ENCODE results near the gene C12orf42.

Gene C12orf42

GRCh38 chr12:103423516-103423910 lies 72.3 kb downstream of the C12orf42 start:
- DNase-seq = no peak

- no peak for DNase-seq
Observed at GRCh38 chr12:103422746-103423515, 72.8 kb downstream of the C12orf42 start.

- no peak for DNase-seq
Observed at GRCh38 chr12:103422328-103422727, 73.4 kb downstream of the C12orf42 start.

GRCh38 chr12:103421402-103421801 lies 74.4 kb downstream of the C12orf42 start:
- no peak for DNase-seq

- no peak for DNase-seq
Observed at GRCh38 chr12:103415681-103416080, 80.1 kb downstream of the C12orf42 start.

GRCh38 chr12:103401421-103401820 lies 94.3 kb downstream of the C12orf42 start:
- no peak for DNase-seq

GRCh38 chr12:103399986-103400385 lies 95.8 kb downstream of the C12orf42 start:
- no peak for DNase-seq

GRCh38 chr12:103397536-103397935 lies 98.2 kb downstream of the C12orf42 start:
- DNase-seq = no peak

GRCh38 chr12:103392722-103393121 lies 103.0 kb downstream of the C12orf42 start:
- DNase-seq = no peak

GRCh38 chr12:103391103-103391502 lies 104.7 kb downstream of the C12orf42 start:
- DNase-seq = no peak

- DNase-seq = no peak
Observed at GRCh38 chr12:103387385-103387784, 108.4 kb downstream of the C12orf42 start.

GRCh38 chr12:103386451-103386850 lies 109.3 kb downstream of the C12orf42 start:
- DNase-seq = no peak

GRCh38 chr12:103382736-103383346 lies 112.9 kb downstream of the C12orf42 start:
- DNase-seq = no peak

GRCh38 chr12:103382119-103382518 lies 113.6 kb downstream of the C12orf42 start:
- no peak for DNase-seq

GRCh38 chr12:103379670-103380069 lies 116.1 kb downstream of the C12orf42 start:
- DNase-seq = no peak

GRCh38 chr12:103373088-103373523 lies 122.7 kb downstream of the C12orf42 start:
- DNase-seq = no peak

- DNase-seq = no peak
Observed at GRCh38 chr12:103369929-103370328, 125.8 kb downstream of the C12orf42 start.

GRCh38 chr12:103368167-103368566 lies 127.6 kb downstream of the C12orf42 start:
- DNase-seq = no peak

- DNase-seq = no peak
Observed at GRCh38 chr12:103354403-103354802, 141.4 kb downstream of the C12orf42 start.

GRCh38 chr12:103353913-103354312 lies 141.9 kb downstream of the C12orf42 start:
- DNase-seq = no peak

- no peak for DNase-seq
Observed at GRCh38 chr12:103350116-103350515, 145.7 kb downstream of the C12orf42 start.

- DNase-seq = no peak
Observed at GRCh38 chr12:103348935-103349334, 146.8 kb downstream of the C12orf42 start.

- DNase-seq = no peak
Observed at GRCh38 chr12:103336940-103337339, 158.8 kb downstream of the C12orf42 start.

- no peak for DNase-seq
Observed at GRCh38 chr12:103334466-103334865, 161.3 kb downstream of the C12orf42 start.

GRCh38 chr12:103333676-103334075 lies 162.1 kb downstream of the C12orf42 start:
- DNase-seq = no peak
